SK-N-SH (cell line): ENCODE measurements around the gene BAG2.

Source experiments
- FOXM1 ChIP-seq: IDR thresholded peaks from 2 replicates; pipeline ENCODE4 v1.4.0; 2012; ENCODE audit warnings: low read depth, mild to moderate bottlenecking
- POLR2AphosphoS5 ChIP-seq: IDR thresholded peaks from 2 replicates; pipeline ENCODE4 v1.6.1; 2012; ENCODE audit warnings: low read depth, low read length
- REST ChIP-seq: IDR thresholded peaks from 2 replicates; pipeline ENCODE4 v1.6.1; 2012; ENCODE audit warnings: mild to moderate bottlenecking, low read depth, low read length, moderate library complexity
- RFX5 ChIP-seq: IDR thresholded peaks from 2 replicates; pipeline ENCODE4 v1.6.1; 2012; ENCODE audit warnings: mild to moderate bottlenecking, improper control_type of control experiment, low read length
- TF ChIP-seq, protein P1 (sequence below): fragments of 200-600 bp; sonication (generic); IDR thresholded peaks from 2 replicates; pipeline ENCODE4 v1.6.1; 2017; ENCODE audit warnings: antibody characterized with exemption, mild to moderate bottlenecking, moderate library complexity

- no peak for TF ChIP-seq POLR2AphosphoS5
- TF ChIP-seq, protein P1, sequence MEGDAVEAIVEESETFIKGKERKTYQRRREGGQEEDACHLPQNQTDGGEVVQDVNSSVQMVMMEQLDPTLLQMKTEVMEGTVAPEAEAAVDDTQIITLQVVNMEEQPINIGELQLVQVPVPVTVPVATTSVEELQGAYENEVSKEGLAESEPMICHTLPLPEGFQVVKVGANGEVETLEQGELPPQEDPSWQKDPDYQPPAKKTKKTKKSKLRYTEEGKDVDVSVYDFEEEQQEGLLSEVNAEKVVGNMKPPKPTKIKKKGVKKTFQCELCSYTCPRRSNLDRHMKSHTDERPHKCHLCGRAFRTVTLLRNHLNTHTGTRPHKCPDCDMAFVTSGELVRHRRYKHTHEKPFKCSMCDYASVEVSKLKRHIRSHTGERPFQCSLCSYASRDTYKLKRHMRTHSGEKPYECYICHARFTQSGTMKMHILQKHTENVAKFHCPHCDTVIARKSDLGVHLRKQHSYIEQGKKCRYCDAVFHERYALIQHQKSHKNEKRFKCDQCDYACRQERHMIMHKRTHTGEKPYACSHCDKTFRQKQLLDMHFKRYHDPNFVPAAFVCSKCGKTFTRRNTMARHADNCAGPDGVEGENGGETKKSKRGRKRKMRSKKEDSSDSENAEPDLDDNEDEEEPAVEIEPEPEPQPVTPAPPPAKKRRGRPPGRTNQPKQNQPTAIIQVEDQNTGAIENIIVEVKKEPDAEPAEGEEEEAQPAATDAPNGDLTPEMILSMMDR, result no peak
- TF ChIP-seq RFX5, result no peak
- no peak for TF ChIP-seq REST
- TF ChIP-seq FOXM1, result no peak
Measured at GRCh38 chr6:57142178-57142525, 30.0 kb upstream of the BAG2 start.
